Keratinocyte (primary cell): ENCODE measurements around the gene BGN. TPM values are rescaled to one million over a fixed set of nuclear protein-coding genes. Genes with fewer than 3 reads are reported as not detected.

Source experiments
- DNase-seq: peaks from one replicate; pipeline ENCODE4 v3.0.0-alpha.2; 2011; ENCODE audit warnings: low read depth, missing footprints, low spot score
- FAIRE-seq: peaks from 2 replicates; lab custom pipeline; 2011; peaks lifted over from hg19 to GRCh38; lab: Jason Lieb, UNC
- H2AFZ ChIP-seq: 2 replicates; pipeline ENCODE4 v1.6.0; 2012; ENCODE audit warnings: low read length, control low read depth, inconsistent platforms; ENCODE audit not compliant: control insufficient read depth
- H3K27ac ChIP-seq: 2 replicates; pipeline ENCODE4 v1.5.1; 2011; ENCODE audit warnings: low read length; ENCODE audit not compliant: control insufficient read depth, insufficient read depth
- H3K27me3 ChIP-seq: 3 replicates; pipeline ENCODE4 v1.6.0; 2011; ENCODE audit warnings: low read length; ENCODE audit not compliant: control insufficient read depth, insufficient read depth; ENCODE audit errors: extremely low read depth
- H3K36me3 ChIP-seq, 2 experiments: 2 replicates in 1 of 2; 3 replicates in 1 of 2; pipeline ENCODE4 v1.5.1; 2011; ENCODE audit warnings: low read length in 2 of 2, mild to moderate bottlenecking in 1 of 2; ENCODE audit not compliant: control insufficient read depth in 2 of 2, insufficient read depth in 2 of 2; ENCODE audit errors: extremely low read depth in 1 of 2
- H3K4me1 ChIP-seq: 3 replicates; pipeline ENCODE4 v1.5.1; 2011; ENCODE audit warnings: low read length; ENCODE audit not compliant: control insufficient read depth, insufficient read depth; ENCODE audit errors: extremely low read depth
- H3K4me2 ChIP-seq: 3 replicates; pipeline ENCODE4 v1.6.0; 2011; ENCODE audit warnings: low read depth, low read length; ENCODE audit not compliant: control insufficient read depth, insufficient read depth; ENCODE audit errors: extremely low read depth
- H3K4me3 ChIP-seq, 3 experiments: fragments of 200-600 bp in 1 of 3; sonication (generic) in 1 of 3; 2 replicates in 2 of 3; 3 replicates in 1 of 3; pipeline ENCODE4 v1.5.1; 2011 to 2016; ENCODE audit warnings: low read length in 3 of 3, mild to moderate bottlenecking in 3 of 3, control low read depth in 2 of 3, inconsistent platforms in 1 of 3, low read depth in 1 of 3, mixed read lengths in 1 of 3, mixed run types in 1 of 3, moderate library complexity in 1 of 3; ENCODE audit not compliant: control insufficient read depth in 2 of 3, insufficient read depth in 2 of 3; ENCODE audit errors: extremely low read depth in 1 of 3
- H3K79me2 ChIP-seq: 2 replicates; pipeline ENCODE4 v1.6.0; 2012; ENCODE audit warnings: low read length; ENCODE audit not compliant: control insufficient read depth, insufficient read depth
- H3K9ac ChIP-seq: 3 replicates; pipeline ENCODE4 v1.6.0; 2011; ENCODE audit warnings: low read length; ENCODE audit not compliant: control insufficient read depth, insufficient read depth; ENCODE audit errors: extremely low read depth
- H3K9me1 ChIP-seq: 3 replicates; pipeline ENCODE4 v1.6.0; 2011; ENCODE audit warnings: low read length; ENCODE audit not compliant: control insufficient read depth, insufficient read depth; ENCODE audit errors: extremely low read depth
- H3K9me3 ChIP-seq: 2 replicates; pipeline ENCODE4 v1.5.1; 2012; ENCODE audit warnings: low read depth, low read length; ENCODE audit not compliant: control insufficient read depth
- H4K20me1 ChIP-seq: 3 replicates; pipeline ENCODE4 v1.6.0; 2011; ENCODE audit warnings: low read length; ENCODE audit not compliant: control insufficient read depth, insufficient read depth; ENCODE audit errors: extremely low read depth
- CTCF ChIP-seq, 3 experiments: IDR thresholded peaks in 1 of 3; conservative IDR thresholded peaks in 1 of 3; optimal IDR thresholded peaks in 1 of 3; 2 replicates in 2 of 3; 3 replicates in 1 of 3; pipeline versions ENCODE3 to v1.5.1; 2011; ENCODE audit warnings: low read length in 3 of 3, mild to moderate bottlenecking in 3 of 3, moderate library complexity in 2 of 3, control low read depth in 1 of 3, inconsistent platforms in 1 of 3; ENCODE audit not compliant: insufficient read depth in 2 of 3; ENCODE audit errors: extremely low read depth in 1 of 3
- EZH2 ChIP-seq: IDR thresholded peaks from one replicate; pipeline ENCODE4 v1.6.1; 2012; ENCODE audit warnings: inconsistent platforms, mild to moderate bottlenecking, low read length, moderate library complexity
- dilution Hi-C: fragments of 300-500 bp; cut with MboI; formaldehyde crosslinking; loops from one replicate; pipeline ENCODE4 v1.7.0; 2020; ENCODE audit warnings: low sequenced_read_pairs; ENCODE audit not compliant: extremely low pct_ligation_motif_present
- polyA plus RNA-seq, 5 experiments: library from polyadenylated mRNA; depleted of rRNA in 3 of 5; stranded (reverse) in 3 of 5; stranded (forward) in 1 of 5; unstranded in 1 of 5; fragments of >200 nt; gene quantifications; 1 replicate in 1 of 5; 2 replicates in 3 of 5; 3 replicates in 1 of 5; pipeline versions ENCODE4 v1.2.1 to v1.2.3, GENCODE V29; 2011 to 2012; ENCODE audit warnings: missing spikeins in 2 of 5, low read depth in 1 of 5, low replicate concordance in 1 of 5

The BGN gene
- polyA plus RNA-seq, 1 donor (not counting 4 experiments of a cell fraction or from before 2014, with no cell fraction given) = 0.07 TPM

- FAIRE-seq = no peak
- no peaks in the 10 kb centered on the region for H4K20me1 ChIP-seq
- dilution Hi-C loops = no loop called here
Measured at GRCh38 chrX:153498453-153498852, 3.7 kb downstream of the BGN start.

GRCh38 chrX:153499341-153499740 lies 4.6 kb downstream of the BGN start:
- FAIRE-seq = no peak
- no peaks in the 10 kb centered on the region for H3K79me2 ChIP-seq
- no peak for DNase-seq
- H3K27ac ChIP-seq = no peak overlapping the region
- H3K27me3 ChIP-seq = peaks cover 35% of the 10 kb centered on the region
- H3K4me1 ChIP-seq = peaks cover 2% of the 10 kb centered on the region
- peaks cover 2% of the 10 kb centered on the region for H3K9me3 ChIP-seq
- dilution Hi-C loops = no loop called here
- H3K4me3 ChIP-seq = no peak overlapping the region
- no peaks in the 10 kb centered on the region for H3K36me3 ChIP-seq
- H3K9me1 ChIP-seq = no peaks in the 10 kb centered on the region
- no peaks in the 10 kb centered on the region for H4K20me1 ChIP-seq
- no peak overlapping the region for H3K9ac ChIP-seq
- TF ChIP-seq CTCF (optimal IDR thresholded peaks at IDR 0.05 in 1 of 3, IDR thresholded peaks at IDR 0.05 in 1 of 3, conservative IDR thresholded peaks at IDR 0.05 in 1 of 3; ENCODE audit: extremely low read depth in 1 of 3, insufficient read depth in 2 of 3, low read length in 3 of 3) (no peak), EZH2 (no peak)
- no peak overlapping the region for H2AFZ ChIP-seq
- H3K4me2 ChIP-seq = no peak overlapping the region

More at GRCh38 chrX:153498453-153498852, 3.7 kb downstream of the BGN start:
- no peak overlapping the region for H3K9ac ChIP-seq
- H3K27me3 ChIP-seq = peaks cover 39% of the 10 kb centered on the region
- H3K36me3 ChIP-seq = no peaks in the 10 kb centered on the region
- DNase-seq = no peak
- peaks cover 2% of the 10 kb centered on the region for H3K4me1 ChIP-seq
- no peak overlapping the region for H2AFZ ChIP-seq
- no peak overlapping the region for H3K4me3 ChIP-seq
- TF ChIP-seq CTCF (optimal IDR thresholded peaks at IDR 0.05 in 1 of 3, IDR thresholded peaks at IDR 0.05 in 1 of 3, conservative IDR thresholded peaks at IDR 0.05 in 1 of 3; ENCODE audit: extremely low read depth in 1 of 3, insufficient read depth in 2 of 3, low read length in 3 of 3) (no peak), EZH2 (no peak)
- no peak overlapping the region for H3K4me2 ChIP-seq
- no peak overlapping the region for H3K27ac ChIP-seq
- no peaks in the 10 kb centered on the region for H3K9me3 ChIP-seq
- H3K79me2 ChIP-seq = no peaks in the 10 kb centered on the region
- H3K9me1 ChIP-seq = no peaks in the 10 kb centered on the region
